Liver (tissue), 3 donors: Measurements from ENCODE around the gene CUBN.

Source experiments
- TAF1 ChIP-seq: conservative IDR thresholded peaks from 2 replicates; pipeline ENCODE4 v1.6.1; 2016; ENCODE audit warnings: antibody characterized with exemption, mild to moderate bottlenecking
- TF ChIP-seq, protein P1 (sequence below): fragments of 150-350 bp; IDR thresholded peaks from 2 replicates; pipeline ENCODE4 v1.5.1; 2017; ENCODE audit warnings: improper control_type of control experiment, low read depth, low read length; ENCODE audit not compliant: missing input control
- donor health status: healthy.
- donor health status: healthy.

DNA sequence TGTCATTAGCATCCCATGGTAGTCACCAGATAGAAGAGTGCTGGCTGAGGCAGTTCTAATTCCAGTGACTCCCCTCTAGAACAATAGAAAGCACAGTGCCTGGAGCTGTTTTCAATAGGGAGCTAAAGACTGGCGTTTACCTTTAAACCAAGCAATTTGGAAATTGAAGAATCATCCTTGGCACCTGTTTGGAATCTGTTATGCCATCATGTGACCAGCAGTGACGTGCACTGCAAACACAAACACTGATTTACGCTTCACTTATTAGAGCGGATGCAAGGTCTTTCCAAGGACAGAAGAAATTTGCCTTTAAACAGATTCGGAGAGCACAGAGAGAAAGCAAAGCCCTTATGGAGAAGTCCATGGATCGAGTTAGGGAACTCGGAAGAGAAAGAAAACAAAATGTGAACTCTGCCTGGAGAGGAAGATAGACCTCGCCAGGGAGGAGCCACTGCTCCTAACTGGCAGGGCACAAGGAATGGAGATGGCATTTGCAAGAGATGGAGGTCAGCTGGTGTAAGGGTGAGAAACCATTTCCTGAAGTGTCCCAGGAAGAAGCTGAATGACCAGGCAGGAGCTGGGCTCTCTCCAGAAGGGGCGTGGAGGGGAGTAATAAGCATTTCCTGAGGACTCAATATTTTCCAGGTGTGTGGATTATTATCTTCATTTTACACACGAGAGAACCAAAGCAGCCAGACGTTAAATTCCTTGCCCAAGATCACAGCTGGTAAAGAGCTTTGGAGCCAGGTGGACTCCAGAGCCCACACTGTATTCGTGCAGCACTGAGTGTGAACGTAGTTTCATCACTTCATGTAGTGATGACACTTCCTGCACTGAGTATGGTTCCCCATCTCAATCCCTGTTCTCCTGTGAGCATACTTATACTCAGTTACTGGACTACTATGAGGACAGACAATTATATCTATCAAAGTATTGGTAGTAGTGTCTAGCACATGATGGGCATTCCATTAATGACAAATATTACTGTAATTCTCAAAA, 97.7 kb downstream of the CUBN start:
- TF ChIP-seq, protein P1, sequence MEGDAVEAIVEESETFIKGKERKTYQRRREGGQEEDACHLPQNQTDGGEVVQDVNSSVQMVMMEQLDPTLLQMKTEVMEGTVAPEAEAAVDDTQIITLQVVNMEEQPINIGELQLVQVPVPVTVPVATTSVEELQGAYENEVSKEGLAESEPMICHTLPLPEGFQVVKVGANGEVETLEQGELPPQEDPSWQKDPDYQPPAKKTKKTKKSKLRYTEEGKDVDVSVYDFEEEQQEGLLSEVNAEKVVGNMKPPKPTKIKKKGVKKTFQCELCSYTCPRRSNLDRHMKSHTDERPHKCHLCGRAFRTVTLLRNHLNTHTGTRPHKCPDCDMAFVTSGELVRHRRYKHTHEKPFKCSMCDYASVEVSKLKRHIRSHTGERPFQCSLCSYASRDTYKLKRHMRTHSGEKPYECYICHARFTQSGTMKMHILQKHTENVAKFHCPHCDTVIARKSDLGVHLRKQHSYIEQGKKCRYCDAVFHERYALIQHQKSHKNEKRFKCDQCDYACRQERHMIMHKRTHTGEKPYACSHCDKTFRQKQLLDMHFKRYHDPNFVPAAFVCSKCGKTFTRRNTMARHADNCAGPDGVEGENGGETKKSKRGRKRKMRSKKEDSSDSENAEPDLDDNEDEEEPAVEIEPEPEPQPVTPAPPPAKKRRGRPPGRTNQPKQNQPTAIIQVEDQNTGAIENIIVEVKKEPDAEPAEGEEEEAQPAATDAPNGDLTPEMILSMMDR: no peak
- TF ChIP-seq TAF1: no peak
